Measurements from ENCODE around the gene RAB6C. TPM values are rescaled to one million over a fixed set of nuclear protein-coding genes. Genes with fewer than 3 reads are reported as not detected.
"Not testable (repeated sequence)": the region's sequence is repeated elsewhere in the genome, so short reads cannot be mapped to it uniquely, and the experiment has no call there.

The RAB6C gene
- total and polyA plus RNA-seq, 2 experiments from 2014 or later = 0.13 TPM; not detected in 1

- Histone ChIP-seq H3K27ac (no peak overlapping the region), H3K79me2 (no peaks in the 10 kb centered on the region), H3K4me3 (no peak overlapping the region), H3K4me1 (ENCODE audit: insufficient read depth) (no peaks in the 10 kb centered on the region), H3K27me3 (no peaks in the 10 kb centered on the region), H3K4me2 (no peak overlapping the region), H3K9me3 (ENCODE audit: low read depth) (no peaks in the 10 kb centered on the region), H4K20me1 (ENCODE audit: insufficient read depth, poor library complexity, severe bottlenecking) (no peaks in the 10 kb centered on the region), H3K9me2 (replicated peaks; ENCODE audit: insufficient read depth) (no peaks in the 10 kb centered on the region), H3K36me3 (replicated peaks; ENCODE audit: insufficient read depth, low read depth) (no peaks in the 10 kb centered on the region), H2AFZ (no peak overlapping the region)
- TF ChIP-seq EZH2phosphoT487 (IDR thresholded peaks at IDR 0.05; ENCODE audit: low read depth, severe bottlenecking, unreplicated experiment) = no peak
- no peak for TF ChIP-seq EZH2 (IDR thresholded peaks at IDR 0.05; ENCODE audit: borderline replicate concordance)
- TF ChIP-seq, protein P1, sequence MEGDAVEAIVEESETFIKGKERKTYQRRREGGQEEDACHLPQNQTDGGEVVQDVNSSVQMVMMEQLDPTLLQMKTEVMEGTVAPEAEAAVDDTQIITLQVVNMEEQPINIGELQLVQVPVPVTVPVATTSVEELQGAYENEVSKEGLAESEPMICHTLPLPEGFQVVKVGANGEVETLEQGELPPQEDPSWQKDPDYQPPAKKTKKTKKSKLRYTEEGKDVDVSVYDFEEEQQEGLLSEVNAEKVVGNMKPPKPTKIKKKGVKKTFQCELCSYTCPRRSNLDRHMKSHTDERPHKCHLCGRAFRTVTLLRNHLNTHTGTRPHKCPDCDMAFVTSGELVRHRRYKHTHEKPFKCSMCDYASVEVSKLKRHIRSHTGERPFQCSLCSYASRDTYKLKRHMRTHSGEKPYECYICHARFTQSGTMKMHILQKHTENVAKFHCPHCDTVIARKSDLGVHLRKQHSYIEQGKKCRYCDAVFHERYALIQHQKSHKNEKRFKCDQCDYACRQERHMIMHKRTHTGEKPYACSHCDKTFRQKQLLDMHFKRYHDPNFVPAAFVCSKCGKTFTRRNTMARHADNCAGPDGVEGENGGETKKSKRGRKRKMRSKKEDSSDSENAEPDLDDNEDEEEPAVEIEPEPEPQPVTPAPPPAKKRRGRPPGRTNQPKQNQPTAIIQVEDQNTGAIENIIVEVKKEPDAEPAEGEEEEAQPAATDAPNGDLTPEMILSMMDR (IDR thresholded peaks at IDR 0.05; ENCODE audit: poor library complexity) = no peak
- no peak for DNase-seq (ENCODE audit: low spot score)
Measured at GRCh38 chr2:129945557-129945956, 33.9 kb upstream of the RAB6C start.

GRCh38 chr2:129947712-129948111 is 31.8 kb upstream of the RAB6C start:
- WGBS (ENCODE audit: low lambda C conversion rate, missing lambda C conversion rate) = 76% methylated on average over 2 of the region's 2 CpGs
- not testable (repeated sequence) for H3K27me3 ChIP-seq; H3K9me2 ChIP-seq (replicated peaks; ENCODE audit: insufficient read depth); H3K27ac ChIP-seq; H4K20me1 ChIP-seq (ENCODE audit: insufficient read depth, poor library complexity, severe bottlenecking); DNase-seq (ENCODE audit: low spot score); H3K4me1 ChIP-seq (ENCODE audit: insufficient read depth); H3K79me2 ChIP-seq; H3K4me3 ChIP-seq; H2AFZ ChIP-seq; H3K4me2 ChIP-seq; H3K9me3 ChIP-seq (ENCODE audit: low read depth); H3K36me3 ChIP-seq (replicated peaks; ENCODE audit: insufficient read depth, low read depth)

GRCh38 chr2:129956171-129956570 is 23.3 kb upstream of the RAB6C start:
- not testable (repeated sequence) for DNase-seq (ENCODE audit: low spot score); H3K36me3 ChIP-seq (replicated peaks; ENCODE audit: insufficient read depth, low read depth); H2AFZ ChIP-seq; H3K79me2 ChIP-seq; H3K27ac ChIP-seq; H3K9me3 ChIP-seq (ENCODE audit: low read depth); H3K9me2 ChIP-seq (replicated peaks; ENCODE audit: insufficient read depth); H3K4me3 ChIP-seq; H3K4me1 ChIP-seq (ENCODE audit: insufficient read depth); H3K4me2 ChIP-seq; H4K20me1 ChIP-seq (ENCODE audit: insufficient read depth, poor library complexity, severe bottlenecking); H3K27me3 ChIP-seq
- WGBS (ENCODE audit: low lambda C conversion rate, missing lambda C conversion rate) = 87% methylated on average over 6 of the region's 6 CpGs

- TF ChIP-seq EZH2phosphoT487 (IDR thresholded peaks at IDR 0.05; ENCODE audit: low read depth, severe bottlenecking, unreplicated experiment) = no peak
- TF ChIP-seq, protein P1 (IDR thresholded peaks at IDR 0.05; ENCODE audit: poor library complexity) = no peak
- TF ChIP-seq EZH2 (IDR thresholded peaks at IDR 0.05; ENCODE audit: borderline replicate concordance) = no peak
- 22% methylated on average over 4 of the region's 4 CpGs for WGBS (ENCODE audit: low lambda C conversion rate, missing lambda C conversion rate)
- no peaks in the 10 kb centered on the region for H3K79me2 ChIP-seq
- H3K4me1 ChIP-seq (ENCODE audit: insufficient read depth) = no peaks in the 10 kb centered on the region
- no peaks in the 10 kb centered on the region for H3K9me3 ChIP-seq (ENCODE audit: low read depth)
- H2AFZ ChIP-seq = no peak overlapping the region
- peak; percentile 7 for DNase-seq (ENCODE audit: low spot score)
- H3K27ac ChIP-seq = no peak overlapping the region
- no peaks in the 10 kb centered on the region for H3K27me3 ChIP-seq
- H3K9me2 ChIP-seq (replicated peaks; ENCODE audit: insufficient read depth) = no peaks in the 10 kb centered on the region
- H3K4me2 ChIP-seq = no peak overlapping the region
- no peak overlapping the region for H3K4me3 ChIP-seq
- H4K20me1 ChIP-seq (ENCODE audit: insufficient read depth, poor library complexity, severe bottlenecking) = no peaks in the 10 kb centered on the region
- no peaks in the 10 kb centered on the region for H3K36me3 ChIP-seq (replicated peaks; ENCODE audit: insufficient read depth, low read depth)
Measured at GRCh38 chr2:129957891-129958290, 21.6 kb upstream of the RAB6C start.

- not testable (repeated sequence) for H3K4me2 ChIP-seq; DNase-seq (ENCODE audit: low spot score); H3K9me2 ChIP-seq (replicated peaks; ENCODE audit: insufficient read depth); H3K79me2 ChIP-seq; H3K27me3 ChIP-seq; H3K9me3 ChIP-seq (ENCODE audit: low read depth); H3K4me1 ChIP-seq (ENCODE audit: insufficient read depth); H3K4me3 ChIP-seq; H4K20me1 ChIP-seq (ENCODE audit: insufficient read depth, poor library complexity, severe bottlenecking); H3K27ac ChIP-seq; H3K36me3 ChIP-seq (replicated peaks; ENCODE audit: insufficient read depth, low read depth); H2AFZ ChIP-seq
- 58% methylated on average over 4 of the region's 4 CpGs for WGBS (ENCODE audit: low lambda C conversion rate, missing lambda C conversion rate)
Measured at GRCh38 chr2:129958736-129959135, 20.7 kb upstream of the RAB6C start.

- not testable (repeated sequence) for DNase-seq (ENCODE audit: low spot score); H3K4me1 ChIP-seq (ENCODE audit: insufficient read depth); H2AFZ ChIP-seq; H3K9me2 ChIP-seq (replicated peaks; ENCODE audit: insufficient read depth); H3K4me2 ChIP-seq; H3K9me3 ChIP-seq (ENCODE audit: low read depth); H3K4me3 ChIP-seq; H3K79me2 ChIP-seq; H3K27me3 ChIP-seq; H4K20me1 ChIP-seq (ENCODE audit: insufficient read depth, poor library complexity, severe bottlenecking); H3K36me3 ChIP-seq (replicated peaks; ENCODE audit: insufficient read depth, low read depth); H3K27ac ChIP-seq
- 67% methylated on average over 4 of the region's 4 CpGs for WGBS (ENCODE audit: low lambda C conversion rate, missing lambda C conversion rate)
Measured at GRCh38 chr2:129968605-129969004, 10.9 kb upstream of the RAB6C start.
